ENCODE measurements around the gene DCD.

The DCD gene

GRCh38 chr12:54612225-54612750 is 35.9 kb downstream of the DCD start:
- DNase-seq (no peak), ATAC-seq (ENCODE audit: insufficient read depth, low read depth) (no peak)
- Histone ChIP-seq H3K36me3 (ENCODE audit: insufficient read depth, low read length) (no peaks in the 10 kb centered on the region), H3K27ac (ENCODE audit: low read length) (no peak overlapping the region), H3K27me3 (ENCODE audit: insufficient read depth, low read length, poor library complexity) (peaks cover 32% of the 10 kb centered on the region), H3K4me1 (ENCODE audit: insufficient read depth, low read length) (no peaks in the 10 kb centered on the region), H3K79me2 (ENCODE audit: insufficient read depth, low read length) (no peaks in the 10 kb centered on the region), H3K9me3 (ENCODE audit: insufficient read depth, low read length, severe bottlenecking) (no peaks in the 10 kb centered on the region), H3K4me3 (ENCODE audit: low read depth in 1 of 2, low read length in 2 of 2) (no peak overlapping the region), H4K20me1 (ENCODE audit: insufficient read depth, low read length) (no peaks in the 10 kb centered on the region), H3K9ac (ENCODE audit: low read depth, low read length) (no peak overlapping the region), H3K4me2 (ENCODE audit: insufficient read depth, low read length) (no peak overlapping the region), H2AFZ (ENCODE audit: low read depth, low read length) (no peak overlapping the region)
- no peak for TF ChIP-seq CTCF (IDR thresholded peaks at IDR 0.05; ENCODE audit: borderline replicate concordance, extremely low read depth, low read length, poor library complexity, severe bottlenecking)
- no peak for TF ChIP-seq EZH2 (IDR thresholded peaks at IDR 0.05; ENCODE audit: borderline replicate concordance, low read depth, low read length, severe bottlenecking)

GRCh38 chr12:54611715-54612149 is 36.4 kb downstream of the DCD start:
- DNase-seq = no peak
- no peak overlapping the region for H3K4me2 ChIP-seq (ENCODE audit: insufficient read depth, low read length)
- H3K9ac ChIP-seq (ENCODE audit: low read depth, low read length) = no peak overlapping the region
- H3K27me3 ChIP-seq (ENCODE audit: insufficient read depth, low read length, poor library complexity) = peaks cover 27% of the 10 kb centered on the region
- no peak overlapping the region for H2AFZ ChIP-seq (ENCODE audit: low read depth, low read length)
- H3K9me3 ChIP-seq (ENCODE audit: insufficient read depth, low read length, severe bottlenecking) = no peaks in the 10 kb centered on the region
- H3K4me1 ChIP-seq (ENCODE audit: insufficient read depth, low read length) = no peaks in the 10 kb centered on the region
- H4K20me1 ChIP-seq (ENCODE audit: insufficient read depth, low read length) = no peaks in the 10 kb centered on the region
- ATAC-seq (ENCODE audit: insufficient read depth, low read depth) = no peak
- H3K4me3 ChIP-seq (ENCODE audit: low read depth in 1 of 2, low read length in 2 of 2) = no peak overlapping the region
- H3K79me2 ChIP-seq (ENCODE audit: insufficient read depth, low read length) = no peaks in the 10 kb centered on the region
- no peaks in the 10 kb centered on the region for H3K36me3 ChIP-seq (ENCODE audit: insufficient read depth, low read length)
- TF ChIP-seq EZH2 (IDR thresholded peaks at IDR 0.05; ENCODE audit: borderline replicate concordance, low read depth, low read length, severe bottlenecking) = no peak
- no peak for TF ChIP-seq CTCF (IDR thresholded peaks at IDR 0.05; ENCODE audit: borderline replicate concordance, extremely low read depth, low read length, poor library complexity, severe bottlenecking)
- H3K27ac ChIP-seq (ENCODE audit: low read length) = no peak overlapping the region

GRCh38 chr12:54608769-54609168 is 39.4 kb downstream of the DCD start:
- Histone ChIP-seq H3K4me3 (ENCODE audit: low read depth in 1 of 2, low read length in 2 of 2) (no peak overlapping the region), H4K20me1 (ENCODE audit: insufficient read depth, low read length) (no peaks in the 10 kb centered on the region), H3K4me1 (ENCODE audit: insufficient read depth, low read length) (no peaks in the 10 kb centered on the region), H3K79me2 (ENCODE audit: insufficient read depth, low read length) (no peaks in the 10 kb centered on the region), H3K36me3 (ENCODE audit: insufficient read depth, low read length) (no peaks in the 10 kb centered on the region), H3K27me3 (ENCODE audit: insufficient read depth, low read length, poor library complexity) (peaks cover 12% of the 10 kb centered on the region), H3K27ac (ENCODE audit: low read length) (no peak overlapping the region), H3K9me3 (ENCODE audit: insufficient read depth, low read length, severe bottlenecking) (no peaks in the 10 kb centered on the region), H3K9ac (ENCODE audit: low read depth, low read length) (no peak overlapping the region), H2AFZ (ENCODE audit: low read depth, low read length) (no peak overlapping the region), H3K4me2 (ENCODE audit: insufficient read depth, low read length) (no peak overlapping the region)
- ATAC-seq (ENCODE audit: insufficient read depth, low read depth) = no peak
- DNase-seq = no peak
- TF ChIP-seq EZH2 (IDR thresholded peaks at IDR 0.05; ENCODE audit: borderline replicate concordance, low read depth, low read length, severe bottlenecking) (no peak), CTCF (IDR thresholded peaks at IDR 0.05; ENCODE audit: borderline replicate concordance, extremely low read depth, low read length, poor library complexity, severe bottlenecking) (no peak)

GRCh38 chr12:54608156-54608555 is 40.0 kb downstream of the DCD start:
- H3K4me3 ChIP-seq (ENCODE audit: low read depth in 1 of 2, low read length in 2 of 2) = no peak overlapping the region
- peaks cover 12% of the 10 kb centered on the region for H3K27me3 ChIP-seq (ENCODE audit: insufficient read depth, low read length, poor library complexity)
- no peak for ATAC-seq (ENCODE audit: insufficient read depth, low read depth)

More at GRCh38 chr12:54608156-54608555, 40.0 kb downstream of the DCD start:
- no peak for TF ChIP-seq CTCF (IDR thresholded peaks at IDR 0.05; ENCODE audit: borderline replicate concordance, extremely low read depth, low read length, poor library complexity, severe bottlenecking)
- no peak for TF ChIP-seq EZH2 (IDR thresholded peaks at IDR 0.05; ENCODE audit: borderline replicate concordance, low read depth, low read length, severe bottlenecking)
- H3K36me3 ChIP-seq (ENCODE audit: insufficient read depth, low read length) = no peaks in the 10 kb centered on the region
- H3K27ac ChIP-seq (ENCODE audit: low read length) = no peak overlapping the region
- no peaks in the 10 kb centered on the region for H4K20me1 ChIP-seq (ENCODE audit: insufficient read depth, low read length)
- no peaks in the 10 kb centered on the region for H3K79me2 ChIP-seq (ENCODE audit: insufficient read depth, low read length)
- H3K4me1 ChIP-seq (ENCODE audit: insufficient read depth, low read length) = no peaks in the 10 kb centered on the region
- no peak overlapping the region for H2AFZ ChIP-seq (ENCODE audit: low read depth, low read length)
- no peaks in the 10 kb centered on the region for H3K9me3 ChIP-seq (ENCODE audit: insufficient read depth, low read length, severe bottlenecking)
- H3K4me2 ChIP-seq (ENCODE audit: insufficient read depth, low read length) = no peak overlapping the region
- no peak overlapping the region for H3K9ac ChIP-seq (ENCODE audit: low read depth, low read length)
- DNase-seq = no peak
